Neural cell (in vitro differentiated cells): ENCODE data around the gene SPEG.

Source experiments
- CTCF ChIP-seq: fragments of 450-650 bp; IDR thresholded peaks from 2 replicates; pipeline ENCODE4 v1.5.1; 2014; ENCODE audit warnings: antibody characterized with exemption, mild to moderate bottlenecking, moderate library complexity; ENCODE audit not compliant: poor library complexity, severe bottlenecking
- EP300 ChIP-seq: fragments of 450-650 bp; conservative IDR thresholded peaks from 2 replicates; pipeline ENCODE4 v1.6.1; 2014; ENCODE audit warnings: antibody characterized with exemption, mild to moderate bottlenecking, moderate library complexity; ENCODE audit not compliant: poor library complexity, severe bottlenecking
- EZH2 ChIP-seq: fragments of 200-600, 300-800 bp; shearing (Covaris generic), sonication (generic); IDR thresholded peaks from 2 replicates; pipeline ENCODE4 v1.6.1; 2014; ENCODE audit warnings: antibody characterized with exemption, low read length, borderline replicate concordance, mild to moderate bottlenecking; ENCODE audit not compliant: insufficient read depth, poor library complexity, severe bottlenecking
- MXI1 ChIP-seq: fragments of 450-650 bp; conservative IDR thresholded peaks from 2 replicates; pipeline ENCODE4 v1.6.1; 2014; ENCODE audit warnings: antibody characterized with exemption, mild to moderate bottlenecking; ENCODE audit not compliant: poor library complexity, severe bottlenecking
- POLR2AphosphoS5 ChIP-seq: IDR thresholded peaks from 2 replicates; pipeline ENCODE4 v1.6.1; 2012
- RAD21 ChIP-seq: fragments of 450-650 bp; conservative IDR thresholded peaks from 2 replicates; pipeline ENCODE4 v1.6.1; 2014; ENCODE audit warnings: antibody characterized with exemption, mild to moderate bottlenecking, moderate library complexity
- REST ChIP-seq: IDR thresholded peaks from 2 replicates; pipeline ENCODE4 v1.6.1; 2012; ENCODE audit warnings: borderline replicate concordance
- SMC3 ChIP-seq: fragments of 450-650 bp; conservative IDR thresholded peaks from 2 replicates; pipeline ENCODE4 v1.6.1; 2014; ENCODE audit warnings: antibody characterized with exemption, mild to moderate bottlenecking, moderate library complexity; ENCODE audit not compliant: poor library complexity
- TAF1 ChIP-seq: IDR thresholded peaks from 2 replicates; pipeline ENCODE4 v1.6.1; 2012; ENCODE audit warnings: low read depth

- TF ChIP-seq EP300 (no peak), CTCF (no peak), TAF1 (no peak), EZH2 (no peak), REST (no peak), POLR2AphosphoS5 (no peak), RAD21 (no peak), SMC3 (no peak), MXI1 (no peak)
Observed at GRCh38 chr2:219519526-219519916, 84.9 kb downstream of the SPEG start.
